VCaP (cell line): ENCODE measurements around the gene TXNDC15.
A peak's percentile ranks its signal among the peaks of the same experiment; 100 is the strongest.
"Not testable (repeated sequence)": the region's sequence is repeated elsewhere in the genome, so short reads cannot be mapped to it uniquely, and the experiment has no call there.

Experiments used
- H3K27ac ChIP-seq: fragments of 450-650 bp; 2 replicates; pipeline ENCODE4 v1.5.1; 2017
- TF ChIP-seq, protein P1 (sequence below): fragments of 450-650 bp; conservative IDR thresholded peaks from 2 replicates; pipeline ENCODE4 v1.5.1; 2017; ENCODE audit warnings: mild to moderate bottlenecking, moderate library complexity

TXNDC15 gene

DNA sequence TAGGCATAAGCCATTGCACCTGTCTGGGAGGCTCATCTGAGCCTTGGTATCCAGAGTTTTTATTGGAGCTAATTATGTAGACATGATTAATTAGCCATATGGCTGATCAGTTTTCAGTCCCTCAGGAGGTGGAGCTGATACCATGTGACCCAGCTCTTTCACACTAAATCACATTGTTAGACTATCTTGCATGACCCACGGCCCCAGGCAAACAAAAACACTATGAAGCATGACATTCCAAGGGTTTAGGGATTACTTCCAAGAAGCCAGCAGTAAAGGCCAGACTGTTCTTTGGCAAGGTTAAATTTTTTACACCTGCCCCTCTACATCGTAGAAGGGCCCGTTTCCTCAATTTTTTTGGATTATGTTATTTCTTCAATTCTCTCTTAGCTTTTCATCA, 33.4 kb upstream of the TXNDC15 start:
- TF ChIP-seq, protein P1, sequence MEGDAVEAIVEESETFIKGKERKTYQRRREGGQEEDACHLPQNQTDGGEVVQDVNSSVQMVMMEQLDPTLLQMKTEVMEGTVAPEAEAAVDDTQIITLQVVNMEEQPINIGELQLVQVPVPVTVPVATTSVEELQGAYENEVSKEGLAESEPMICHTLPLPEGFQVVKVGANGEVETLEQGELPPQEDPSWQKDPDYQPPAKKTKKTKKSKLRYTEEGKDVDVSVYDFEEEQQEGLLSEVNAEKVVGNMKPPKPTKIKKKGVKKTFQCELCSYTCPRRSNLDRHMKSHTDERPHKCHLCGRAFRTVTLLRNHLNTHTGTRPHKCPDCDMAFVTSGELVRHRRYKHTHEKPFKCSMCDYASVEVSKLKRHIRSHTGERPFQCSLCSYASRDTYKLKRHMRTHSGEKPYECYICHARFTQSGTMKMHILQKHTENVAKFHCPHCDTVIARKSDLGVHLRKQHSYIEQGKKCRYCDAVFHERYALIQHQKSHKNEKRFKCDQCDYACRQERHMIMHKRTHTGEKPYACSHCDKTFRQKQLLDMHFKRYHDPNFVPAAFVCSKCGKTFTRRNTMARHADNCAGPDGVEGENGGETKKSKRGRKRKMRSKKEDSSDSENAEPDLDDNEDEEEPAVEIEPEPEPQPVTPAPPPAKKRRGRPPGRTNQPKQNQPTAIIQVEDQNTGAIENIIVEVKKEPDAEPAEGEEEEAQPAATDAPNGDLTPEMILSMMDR = no peak
- H3K27ac ChIP-seq = no peak overlapping the region

DNA sequence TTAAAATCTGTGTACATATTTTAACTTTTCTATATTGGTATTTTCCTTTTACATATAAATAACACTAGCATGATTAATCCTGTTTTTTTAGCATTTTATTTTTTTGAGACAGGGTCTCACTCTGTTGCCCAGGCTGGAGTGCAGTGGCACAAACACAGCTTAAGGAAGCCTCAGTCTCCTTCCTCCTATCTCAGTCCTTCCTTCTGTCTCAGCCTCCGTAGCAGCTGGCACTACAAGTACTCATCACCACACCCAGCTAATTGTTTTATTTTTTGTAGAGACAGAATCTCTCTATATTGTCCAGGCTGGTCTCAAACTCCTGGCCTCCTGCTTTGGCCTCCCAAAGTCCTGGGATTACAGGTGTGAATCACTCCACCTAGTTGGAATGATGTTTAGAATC, 29.9 kb upstream of the TXNDC15 start:
- TF ChIP-seq, protein P1 = no peak
- H3K27ac ChIP-seq = peak overlapping the region; percentile 97

DNA sequence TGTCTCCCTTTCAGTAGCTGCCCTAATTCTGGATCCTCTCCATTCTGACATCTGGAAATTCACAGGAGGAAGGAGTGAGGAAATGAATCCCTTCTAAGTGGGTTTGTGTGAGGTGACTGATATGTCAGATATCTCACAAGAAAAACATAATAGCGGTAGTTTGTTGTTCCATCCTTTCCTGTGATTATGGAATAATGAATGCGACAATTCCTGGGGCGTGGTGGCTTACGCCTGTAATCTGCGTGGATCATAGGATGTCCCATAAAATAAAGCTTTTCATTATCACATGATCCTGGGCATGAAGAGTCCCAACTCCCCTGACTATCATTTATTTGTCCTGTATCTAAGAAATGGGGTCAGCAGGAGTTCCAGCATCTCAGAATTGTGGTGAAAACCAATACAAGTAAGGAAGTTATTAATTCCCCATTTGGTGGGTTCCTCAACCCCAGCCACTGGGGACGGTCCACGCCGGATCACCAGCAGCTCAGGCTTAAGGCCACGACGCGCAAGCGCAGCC, 28.8 kb upstream of the TXNDC15 start:
- TF ChIP-seq, protein P1 = no peak
- H3K27ac ChIP-seq = peak overlapping the region; percentile 97

DNA sequence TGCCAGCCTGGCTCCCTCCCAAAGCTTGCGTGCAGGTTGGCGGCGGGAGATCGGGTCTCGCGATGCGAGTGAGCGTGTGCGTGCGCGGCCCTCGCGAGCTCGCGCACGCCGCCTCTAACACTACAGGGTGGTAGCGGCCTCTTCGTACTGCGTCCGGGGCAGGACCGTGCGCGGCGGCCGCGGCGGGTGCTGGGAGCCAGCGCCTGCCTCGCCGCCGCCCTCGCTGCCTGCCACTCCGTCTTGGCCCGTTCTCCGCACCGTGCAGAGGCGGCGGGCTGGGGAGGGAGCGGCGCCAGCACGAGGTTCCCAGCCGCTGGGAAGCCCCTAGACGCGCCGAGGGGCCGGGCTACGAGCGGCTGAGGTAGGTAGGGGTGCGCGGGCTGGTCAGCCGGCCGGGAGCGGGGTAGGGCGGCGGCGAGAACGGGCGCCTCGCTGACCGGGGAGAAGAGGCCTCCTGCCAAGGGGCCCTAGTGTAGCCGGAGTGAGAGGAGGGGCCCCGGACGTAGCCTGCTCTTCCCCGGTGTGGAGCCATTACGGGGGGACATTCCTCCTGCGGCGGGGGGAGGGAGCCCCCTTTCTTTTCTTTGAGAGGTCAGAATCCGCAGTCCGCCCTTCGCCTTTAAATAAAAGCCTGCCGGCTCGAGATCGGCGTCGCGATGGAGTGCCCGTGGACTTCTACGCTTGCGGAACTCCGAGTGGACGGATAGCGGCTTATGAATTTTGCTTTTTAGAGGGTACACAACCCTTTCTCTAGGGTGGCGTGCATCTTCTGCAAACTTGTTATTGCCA, 28.1 kb upstream of the TXNDC15 start, which contains the start of gene C5orf24:
Gene C5orf24 (plus strand): TSS at position 117 of the 789 bp plus-strand sequence. CDS start 8,933 bp downstream, outside the sequence.
- peak within 1 kb of the TSS; percentile 97 for H3K27ac ChIP-seq
- TF ChIP-seq, protein P1 = no peak

DNA sequence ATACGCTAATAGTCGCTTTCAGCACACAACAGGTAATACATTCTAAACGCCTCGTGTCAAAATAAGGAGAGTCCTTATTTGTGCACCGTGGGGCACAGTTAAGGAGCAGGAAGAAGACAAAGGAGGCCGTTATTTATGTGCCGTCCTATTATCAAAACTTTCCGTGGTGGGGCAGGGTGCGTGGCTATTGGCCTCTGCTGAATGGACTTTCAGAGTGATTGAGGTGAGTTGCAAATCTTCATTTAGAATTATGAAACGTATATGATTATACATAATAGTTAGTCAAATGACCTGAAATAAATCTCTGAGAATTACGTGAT, 27.6 kb upstream of the TXNDC15 start:
- TF ChIP-seq, protein P1 = no peak
- H3K27ac ChIP-seq = peak overlapping the region; percentile 97

DNA sequence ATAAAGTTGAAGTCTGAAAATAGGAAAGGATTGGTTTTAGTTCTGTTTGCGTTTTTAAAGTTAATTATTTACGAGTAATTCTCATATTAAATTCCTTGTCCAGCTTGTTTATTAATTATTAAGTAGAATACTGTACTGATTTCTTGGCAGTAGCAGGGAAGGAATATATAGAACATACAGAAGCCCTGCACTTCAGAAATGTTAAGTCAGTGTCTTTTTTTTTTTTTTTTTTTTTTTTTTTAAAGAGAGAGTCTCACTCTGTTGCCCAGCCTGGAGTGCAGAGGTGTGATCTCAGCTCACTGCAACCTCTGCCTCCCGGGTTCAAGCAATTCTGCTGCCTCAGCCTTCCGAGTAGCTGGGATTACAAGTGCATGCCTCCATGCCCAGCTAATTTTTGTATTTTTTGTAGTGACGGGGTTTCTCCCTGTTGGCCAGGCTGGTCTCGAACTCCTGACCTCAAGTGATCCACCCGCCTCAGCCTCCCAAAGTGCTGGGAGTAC, 24.7 kb upstream of the TXNDC15 start:
- peak overlapping the region; percentile 97 for H3K27ac ChIP-seq

DNA sequence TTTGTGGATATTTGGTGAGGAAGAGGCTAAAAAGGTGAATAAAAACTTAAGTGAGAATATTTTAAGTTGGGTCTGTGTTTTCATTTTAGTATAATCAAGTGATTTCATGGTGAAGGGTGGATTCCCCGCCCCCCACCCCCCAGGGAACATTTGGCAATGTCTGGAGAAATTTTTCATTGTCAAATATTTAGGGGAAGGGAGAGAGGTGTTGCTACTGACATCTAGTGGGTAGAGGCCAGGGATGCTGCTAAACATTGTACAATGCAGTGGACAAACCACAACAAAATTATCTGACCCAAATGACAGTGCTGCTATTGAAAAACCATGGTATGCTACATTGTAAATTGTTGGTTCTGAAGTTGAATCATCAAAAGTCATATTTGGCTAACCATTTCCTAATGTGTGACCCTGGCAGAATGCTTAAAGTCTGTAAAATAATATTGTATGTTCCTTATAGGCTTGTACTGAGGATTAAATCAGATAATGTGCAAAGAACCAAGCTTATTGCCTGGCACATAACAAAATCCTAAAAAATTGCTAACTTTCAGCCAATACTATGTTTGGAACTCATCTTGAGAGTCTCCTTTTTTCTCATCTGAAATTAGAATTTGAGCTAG, 22.8 kb upstream of the TXNDC15 start:
- peak overlapping the region; percentile 97; the same call in 1 of the 2 replicates for H3K27ac ChIP-seq
- TF ChIP-seq, protein P1 = peak; percentile 82

DNA sequence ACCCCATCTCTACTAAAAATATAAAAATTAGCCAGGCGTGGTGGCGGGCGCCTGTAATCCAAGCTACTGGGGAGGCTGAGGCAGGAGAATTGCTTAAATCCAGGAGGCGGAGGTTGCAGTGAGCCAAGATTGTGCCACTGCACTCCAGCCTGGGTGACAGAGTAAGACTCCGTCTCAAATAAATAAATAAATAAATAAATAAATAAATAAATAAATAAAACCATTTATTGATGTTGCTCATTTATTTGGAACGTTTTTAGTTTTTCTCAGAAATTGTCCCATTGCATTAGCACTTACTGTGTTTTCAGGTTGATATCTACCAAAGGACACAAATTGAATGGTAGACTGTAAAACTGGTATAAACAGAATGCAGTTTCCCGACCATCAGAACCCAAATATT, 17.7 kb upstream of the TXNDC15 start:
- H3K27ac ChIP-seq = not testable (repeated sequence)
